ENCODE measurements around the gene BCL7C.
"Not testable (repeated sequence)": the region's sequence is repeated elsewhere in the genome, so short reads cannot be mapped to it uniquely, and the experiment has no call there.

Gene BCL7C

DNA sequence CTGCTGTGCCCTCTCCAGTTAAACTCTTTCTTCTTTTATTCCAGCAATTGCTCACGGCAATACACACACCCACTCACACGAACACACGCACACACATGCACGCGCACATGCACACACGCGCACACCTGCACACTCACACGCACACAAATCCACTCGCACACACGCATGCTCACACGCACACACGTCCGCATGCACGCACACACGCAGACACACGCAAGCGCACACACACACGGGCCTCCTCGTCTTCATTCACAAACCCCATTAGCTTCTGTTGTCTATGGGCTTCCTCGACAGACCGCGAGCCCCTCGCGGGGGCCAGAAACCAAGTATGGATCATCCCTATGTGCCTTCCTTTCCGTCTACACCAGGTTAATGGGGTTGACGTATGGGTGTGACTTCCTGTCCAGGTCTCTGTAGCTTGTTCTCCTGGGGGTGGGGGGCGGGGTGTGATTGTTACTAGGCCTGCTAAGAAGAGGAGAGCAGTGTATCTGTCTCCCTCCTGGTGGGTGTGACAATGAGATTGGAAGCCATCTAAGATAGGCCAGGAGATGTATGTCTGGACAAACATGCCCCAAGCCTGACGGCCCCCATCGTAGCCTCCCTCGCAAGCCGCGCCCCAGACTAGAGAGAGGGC, 1.9 kb upstream of the BCL7C start:
- 0 out of 2 replicates have a peak, but pooled peaks have one; percentile 17 for TF ChIP-seq POLR2A (IDR thresholded peaks at IDR 0.05; ENCODE audit: low read depth, low read length)
- DNase-seq (ENCODE audit: insufficient read length, low spot score) (no peak), FAIRE-seq (no peak)

GRCh38 chr16:30894540-30895368, 877 bp upstream of the BCL7C start:
- FAIRE-seq, result no peak
- TF ChIP-seq POLR2A (IDR thresholded peaks at IDR 0.05; ENCODE audit: low read depth, low read length), result no peak
- no peak for DNase-seq (ENCODE audit: insufficient read length, low spot score)

DNA sequence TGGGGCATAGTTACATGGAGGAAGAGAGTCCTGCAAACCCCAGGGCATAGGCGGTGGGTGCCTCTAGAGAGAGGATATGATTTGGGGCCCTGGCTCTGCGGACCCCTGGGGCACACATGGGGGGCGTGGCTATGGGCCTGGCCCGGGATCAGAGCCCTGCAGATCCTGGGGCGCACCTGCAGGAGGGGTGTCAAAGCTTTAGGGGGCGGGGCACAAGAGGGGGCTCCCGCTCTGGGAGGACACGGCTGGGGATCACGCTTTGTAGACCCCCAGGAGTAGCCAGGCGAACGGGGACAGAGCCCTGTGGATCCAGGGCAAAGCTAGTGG, 497 bp downstream of the BCL7C start:
- FAIRE-seq, result no peak
- DNase-seq (ENCODE audit: insufficient read length, low spot score), result no peak
- no peak for TF ChIP-seq POLR2A (IDR thresholded peaks at IDR 0.05; ENCODE audit: low read depth, low read length)

DNA sequence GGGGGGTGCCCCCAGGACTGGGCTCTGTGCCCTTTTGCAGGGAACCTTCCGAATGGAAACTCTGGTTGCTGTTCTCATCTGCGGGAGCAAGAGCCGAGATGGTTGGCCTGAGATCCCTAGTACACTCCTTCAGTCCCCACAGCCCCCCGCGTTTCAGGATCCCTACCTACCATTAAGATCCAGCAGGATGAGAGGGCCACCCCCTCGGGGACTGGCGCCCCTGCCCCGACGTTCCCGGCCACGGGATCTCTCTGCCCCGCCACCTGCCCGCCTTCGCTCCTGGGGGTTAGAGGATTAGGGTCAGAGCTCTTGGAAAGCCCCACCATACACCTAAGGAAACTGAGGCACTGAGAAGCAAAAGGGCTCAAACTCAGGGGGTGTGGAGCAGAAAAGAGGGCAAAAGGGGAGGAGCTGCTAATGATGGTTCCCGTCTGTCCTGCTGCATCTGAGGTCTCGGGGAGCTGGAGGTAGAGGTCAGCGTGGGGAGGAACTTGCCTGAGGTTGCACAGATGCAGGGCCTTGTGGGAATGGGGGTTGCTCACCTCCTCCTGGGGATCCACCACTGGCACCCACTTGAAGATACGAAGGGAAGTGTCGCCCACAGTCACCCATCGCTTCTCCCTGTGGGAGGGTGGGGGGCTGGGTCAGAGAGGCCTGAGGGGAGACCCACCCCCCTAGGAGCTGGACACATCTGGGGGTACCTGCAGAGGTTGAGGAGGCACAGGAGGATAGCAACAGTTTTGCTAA, 1.0 kb downstream of the BCL7C start:
- TF ChIP-seq POLR2A (IDR thresholded peaks at IDR 0.05; ENCODE audit: low read depth, low read length), result no peak
- FAIRE-seq, result no peak
- no peak for DNase-seq (ENCODE audit: insufficient read length, low spot score)

DNA sequence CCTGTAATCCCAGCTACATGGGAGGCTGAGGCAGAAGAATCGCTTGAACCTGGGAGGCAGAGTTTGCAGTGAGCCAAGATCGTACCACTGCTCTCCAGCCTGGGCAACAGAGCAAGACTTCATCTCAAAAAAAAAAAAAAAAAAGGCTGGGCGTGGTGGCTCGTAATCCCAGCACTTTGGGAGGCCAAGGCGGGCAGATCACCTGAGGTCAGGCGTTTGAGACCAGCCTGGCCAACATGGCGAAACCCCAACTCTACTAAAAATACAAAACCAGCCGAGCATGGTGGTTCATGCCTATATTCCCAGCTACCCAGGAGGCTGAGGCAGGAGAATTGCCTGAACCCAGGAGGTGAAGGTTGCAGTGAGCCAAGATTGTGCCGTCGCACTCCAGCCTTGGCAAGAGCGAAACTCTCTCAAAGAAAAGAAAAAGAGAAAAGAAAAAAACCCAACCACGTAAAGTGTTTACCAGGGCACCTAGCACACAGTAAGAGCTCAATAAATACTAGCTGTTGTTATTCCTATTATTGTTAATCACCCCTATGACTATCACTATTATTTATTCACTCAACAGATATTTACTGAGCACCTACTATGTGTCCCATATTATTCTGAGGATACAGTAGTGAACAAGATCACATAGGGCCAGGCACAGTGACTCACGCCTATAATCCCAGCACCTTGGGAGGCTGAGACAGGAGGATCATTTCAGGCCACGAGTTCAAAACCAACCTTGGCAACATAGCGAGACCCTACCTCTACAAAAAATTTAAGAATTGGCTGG, 2.6 kb downstream of the BCL7C start:
- FAIRE-seq; DNase-seq (ENCODE audit: insufficient read length, low spot score): not testable (repeated sequence)

DNA sequence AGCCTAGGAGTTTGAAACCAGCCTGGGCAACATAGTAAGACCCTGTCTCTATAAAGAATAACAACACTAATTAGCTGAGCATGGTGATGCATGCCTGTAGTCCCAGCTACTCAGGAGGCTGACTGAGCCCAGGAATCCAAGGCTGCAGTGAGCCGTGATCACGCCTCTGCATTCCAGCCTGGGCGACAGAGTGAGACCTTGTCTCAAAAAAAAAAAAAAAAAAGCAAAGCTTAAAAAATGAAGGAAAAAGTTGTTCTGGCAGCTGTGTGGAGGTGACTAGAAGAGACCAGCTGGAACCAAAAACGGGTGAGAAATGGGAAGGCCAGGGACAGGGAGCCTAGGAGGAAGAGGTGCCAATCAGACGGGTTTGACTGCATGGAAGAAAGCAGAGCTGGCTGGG, 4.2 kb downstream of the BCL7C start:
- no peak for TF ChIP-seq POLR2A (IDR thresholded peaks at IDR 0.05; ENCODE audit: low read depth, low read length)
- DNase-seq (ENCODE audit: insufficient read length, low spot score) (no peak), FAIRE-seq (no peak)

DNA sequence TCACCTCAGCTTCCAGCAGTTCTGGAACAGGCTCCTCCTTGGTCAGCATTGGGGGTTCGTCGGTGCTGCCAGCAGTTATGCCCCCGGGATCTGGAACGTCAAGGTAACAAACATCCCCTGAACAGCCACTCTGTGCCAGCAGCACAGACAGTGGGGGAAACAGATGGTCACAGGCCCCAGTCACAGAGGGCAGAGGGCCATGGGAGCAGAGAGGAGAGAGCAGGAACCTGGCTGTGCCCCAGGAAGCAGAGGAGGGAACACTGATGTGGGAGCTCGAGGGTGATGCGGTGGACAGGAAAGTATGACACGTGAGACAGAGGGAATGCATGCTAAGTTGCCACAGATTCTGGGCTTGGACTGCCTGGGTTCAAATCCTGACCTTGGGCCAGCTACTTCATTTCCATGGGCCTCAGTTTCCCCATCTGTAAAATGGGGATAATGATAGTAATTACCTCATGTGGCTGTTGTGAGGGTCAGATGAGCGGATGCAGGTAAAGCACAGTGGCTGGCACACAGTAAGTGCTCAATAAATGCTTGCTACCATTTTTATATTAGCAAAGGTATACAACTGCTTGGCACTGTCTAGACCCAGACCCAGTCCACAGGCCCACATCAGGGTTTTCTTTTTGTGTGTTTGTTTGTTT, 4.9 kb downstream of the BCL7C start:
- TF ChIP-seq POLR2A (IDR thresholded peaks at IDR 0.05; ENCODE audit: low read depth, low read length), result no peak
- no peak for FAIRE-seq
- no peak for DNase-seq (ENCODE audit: insufficient read length, low spot score)

DNA sequence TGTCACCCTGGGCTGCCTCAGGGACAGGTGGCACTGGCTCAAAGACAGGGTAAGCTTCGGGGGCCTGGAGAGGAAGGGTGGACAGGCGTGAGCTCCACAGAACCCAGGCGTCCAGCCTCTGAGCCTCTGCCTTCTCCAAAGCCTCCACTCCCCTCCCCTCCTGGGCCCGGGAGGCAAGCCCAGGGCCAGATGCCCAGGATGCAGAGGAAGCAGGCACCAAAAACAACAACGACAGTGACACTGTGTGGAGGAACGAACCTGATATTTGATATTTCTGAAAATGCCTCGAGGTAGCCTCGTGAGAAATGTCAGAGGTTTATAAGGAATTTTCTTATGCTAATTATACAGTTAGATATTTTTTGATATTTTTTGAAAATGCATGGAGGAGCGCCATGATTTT, 6.0 kb downstream of the BCL7C start:
- no peak for TF ChIP-seq POLR2A (IDR thresholded peaks at IDR 0.05; ENCODE audit: low read depth, low read length)
- no peak for FAIRE-seq
- no peak for DNase-seq (ENCODE audit: insufficient read length, low spot score)

DNA sequence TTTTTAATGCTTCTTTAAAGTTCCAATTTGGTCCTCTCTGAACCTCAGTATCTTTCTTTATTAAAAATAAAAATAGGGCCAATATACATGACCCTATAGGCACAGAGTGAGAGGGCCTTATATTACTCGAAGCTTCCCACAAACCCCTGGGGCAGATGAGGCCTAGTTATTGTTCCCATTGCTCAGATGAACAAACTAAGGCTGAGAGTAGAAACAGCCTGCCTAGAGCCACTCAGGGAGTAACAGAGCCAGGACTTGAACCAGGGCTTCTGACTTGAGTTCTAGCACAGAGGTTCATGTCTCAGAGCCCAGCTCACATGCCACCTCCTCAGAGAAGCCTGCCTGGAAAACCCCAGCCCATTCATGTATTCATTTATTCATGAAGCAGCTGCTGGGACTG, 7.7 kb downstream of the BCL7C start:
- no peak for TF ChIP-seq POLR2A (IDR thresholded peaks at IDR 0.05; ENCODE audit: low read depth, low read length)
- no peak for DNase-seq (ENCODE audit: insufficient read length, low spot score)
- FAIRE-seq, result no peak

DNA sequence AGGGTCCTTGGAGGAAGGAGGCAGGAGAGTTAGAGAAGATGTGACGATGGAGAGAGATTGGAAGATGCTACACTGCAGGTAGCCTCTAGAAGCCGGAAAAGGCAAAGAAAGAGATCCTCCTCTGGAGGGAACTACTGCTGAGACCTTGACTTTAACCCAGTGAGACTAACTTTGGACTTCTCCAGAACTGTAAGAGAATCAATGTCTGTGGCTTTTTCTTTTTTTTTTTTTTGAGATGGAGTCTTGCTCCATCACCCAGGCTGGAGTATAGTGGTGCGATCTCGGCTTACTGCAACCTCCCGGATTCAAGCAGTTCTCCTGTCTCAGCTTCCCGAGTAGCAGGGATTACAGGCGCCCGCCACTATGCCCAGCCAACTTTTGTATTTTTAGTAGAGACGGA, 8.7 kb downstream of the BCL7C start:
- no peak for DNase-seq (ENCODE audit: insufficient read length, low spot score)
- FAIRE-seq, result no peak
- no peak for TF ChIP-seq POLR2A (IDR thresholded peaks at IDR 0.05; ENCODE audit: low read depth, low read length)

DNA sequence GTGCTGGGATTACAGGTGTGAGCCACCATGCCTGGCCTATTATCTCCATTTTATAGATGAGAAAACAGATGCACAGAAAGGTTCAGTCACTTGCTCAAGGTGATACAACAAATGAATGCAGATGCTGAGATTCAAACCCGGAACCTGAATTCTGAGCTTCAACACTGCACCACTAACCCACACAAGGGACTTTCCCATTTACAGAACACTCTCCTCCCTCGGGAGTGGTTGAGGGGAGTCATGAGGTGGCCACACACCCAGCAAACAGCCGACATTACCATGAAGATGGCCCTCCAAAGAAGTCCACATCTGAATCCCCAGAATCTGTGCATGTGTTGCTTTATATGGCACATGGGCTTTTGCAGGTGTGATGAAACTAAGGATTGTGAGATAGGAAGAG, 9.1 kb downstream of the BCL7C start:
- TF ChIP-seq POLR2A (IDR thresholded peaks at IDR 0.05; ENCODE audit: low read depth, low read length), result no peak
- no peak for DNase-seq (ENCODE audit: insufficient read length, low spot score)
- FAIRE-seq, result no peak

DNA sequence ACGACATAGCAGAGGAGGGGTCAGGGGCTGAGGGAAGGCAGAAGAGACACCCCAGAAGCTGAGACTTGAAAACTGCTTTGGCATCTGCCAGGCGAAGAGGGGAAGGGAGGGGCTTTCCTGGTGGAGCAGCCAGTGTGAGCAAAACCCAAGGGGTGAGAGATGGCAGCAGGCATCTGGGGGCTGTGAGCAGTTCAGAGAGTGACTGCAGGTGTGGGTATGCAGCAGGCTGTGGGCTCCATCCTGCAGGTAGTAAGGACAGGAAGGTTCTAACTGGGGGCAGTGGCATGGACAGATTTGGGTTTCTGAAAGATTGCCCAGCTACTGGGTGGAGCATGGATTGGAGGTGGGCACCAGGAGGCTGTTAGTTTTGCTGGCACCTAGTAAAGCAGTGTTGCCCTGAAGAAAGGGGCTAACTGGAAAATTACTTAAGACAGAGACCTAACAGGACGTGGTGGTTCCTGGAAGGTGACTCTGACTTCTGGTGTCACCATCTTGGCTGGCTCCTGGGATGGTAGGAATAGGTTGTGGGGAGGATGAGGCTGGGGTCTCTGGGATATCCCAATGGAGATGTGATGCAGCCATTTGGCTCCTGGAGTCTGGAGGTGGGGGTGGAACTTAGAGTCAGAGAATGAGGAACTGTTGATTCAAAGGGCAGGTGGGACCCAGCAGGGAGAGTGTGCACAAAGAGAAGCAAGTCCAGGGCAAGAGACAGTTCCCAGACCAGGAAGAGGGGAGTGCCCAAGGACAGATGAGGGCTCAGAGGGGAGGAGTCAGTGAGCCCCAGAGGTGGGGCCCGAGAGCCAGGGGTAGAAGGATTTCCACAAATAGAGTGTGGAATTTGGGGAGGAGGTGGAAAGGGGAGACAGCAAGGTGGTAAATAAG, 11.2 kb downstream of the BCL7C start:
- TF ChIP-seq POLR2A (IDR thresholded peaks at IDR 0.05; ENCODE audit: low read depth, low read length), result no peak
- DNase-seq (ENCODE audit: insufficient read length, low spot score) (no peak), FAIRE-seq (no peak)

DNA sequence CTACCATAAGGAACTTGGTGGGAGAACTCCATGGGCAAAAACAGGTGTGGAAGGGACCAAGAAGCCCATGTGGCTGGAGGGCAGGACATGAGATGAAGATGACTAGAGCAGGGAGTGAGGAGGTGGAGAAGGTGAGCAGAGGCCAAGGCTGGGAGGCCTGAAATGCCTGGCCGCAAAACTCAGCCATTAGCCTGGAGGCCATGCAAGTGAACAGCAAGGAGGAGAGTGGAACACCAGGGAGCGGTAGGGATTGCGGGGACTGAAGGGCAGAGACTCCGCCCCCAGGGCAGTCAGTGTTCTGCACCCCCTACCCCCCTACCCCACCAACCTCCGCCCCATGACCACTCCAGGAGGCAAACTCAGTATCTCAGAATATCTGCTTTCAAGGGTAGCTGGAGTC, 17.0 kb downstream of the BCL7C start:
- no peak for TF ChIP-seq POLR2A (IDR thresholded peaks at IDR 0.05; ENCODE audit: low read depth, low read length)
- DNase-seq (ENCODE audit: insufficient read length, low spot score) (no peak), FAIRE-seq (no peak)

Data from H54 (cell line).